ENCODE measurements around the gene SVEP1. TPM values are rescaled to one million over a fixed set of nuclear protein-coding genes. Genes with fewer than 3 reads are reported as not detected.

Gene SVEP1
- total RNA-seq, 2 experiments from 2014 or later, result not detected

DNA sequence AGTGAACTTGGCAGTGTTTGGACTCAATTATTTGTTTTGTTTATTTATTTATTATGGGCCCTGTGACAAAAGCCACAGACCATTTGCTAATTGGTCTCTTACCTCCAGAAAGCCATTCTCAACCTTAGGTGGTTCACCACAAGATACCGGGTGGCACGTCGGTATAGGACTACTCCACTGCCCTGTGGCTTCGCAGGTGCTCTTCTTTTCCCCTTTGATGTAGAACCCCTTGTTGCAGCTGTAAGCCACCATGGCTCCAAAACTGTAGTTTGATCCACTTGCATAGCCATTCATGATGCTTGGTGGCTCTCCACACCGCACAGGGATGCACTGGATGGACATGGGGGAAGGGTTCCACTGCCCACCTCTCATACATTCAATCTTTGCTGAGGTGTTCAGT lies 168.6 kb downstream of the SVEP1 start:
- Histone ChIP-seq H3K9me3 (ENCODE audit: control insufficient read depth in 1 of 2, insufficient read depth in 1 of 2, low read length in 2 of 2) (no peaks in the 10 kb centered on the region), H3K4me3 (ENCODE audit: low read length) (no peak overlapping the region), H3K27me3 (ENCODE audit: control insufficient read depth in 1 of 2, insufficient read depth in 2 of 2, low read length in 2 of 2) (no peaks in the 10 kb centered on the region), H3K4me1 (ENCODE audit: insufficient read depth, low read length) (no peaks in the 10 kb centered on the region), H3K27ac (ENCODE audit: low read depth in 1 of 2, low read length in 2 of 2) (no peak overlapping the region), H3K36me3 (ENCODE audit: insufficient read depth, low read length) (no peaks in the 10 kb centered on the region)
- ChIA-PET POLR2A (no interaction called here), CTCF (no interaction called here)
- intact Hi-C loops (cut with DNase I, micrococcal nuclease), result no loop called here
- ATAC-seq (ENCODE audit: poor library complexity), result no peak
- Mint-ChIP-seq H3K27ac (no peak overlapping the region), H3K4me1 (ENCODE audit: low read depth) (no peaks in the 10 kb centered on the region), H3K9me3 (peaks cover 5% of the 10 kb centered on the region), H3K27me3 (peaks cover 6% of the 10 kb centered on the region), H3K4me3 (no peak overlapping the region), H3K36me3 (ENCODE audit: low read depth) (no peaks in the 10 kb centered on the region)
- no peak for DNase-seq
- TF ChIP-seq, protein P1, sequence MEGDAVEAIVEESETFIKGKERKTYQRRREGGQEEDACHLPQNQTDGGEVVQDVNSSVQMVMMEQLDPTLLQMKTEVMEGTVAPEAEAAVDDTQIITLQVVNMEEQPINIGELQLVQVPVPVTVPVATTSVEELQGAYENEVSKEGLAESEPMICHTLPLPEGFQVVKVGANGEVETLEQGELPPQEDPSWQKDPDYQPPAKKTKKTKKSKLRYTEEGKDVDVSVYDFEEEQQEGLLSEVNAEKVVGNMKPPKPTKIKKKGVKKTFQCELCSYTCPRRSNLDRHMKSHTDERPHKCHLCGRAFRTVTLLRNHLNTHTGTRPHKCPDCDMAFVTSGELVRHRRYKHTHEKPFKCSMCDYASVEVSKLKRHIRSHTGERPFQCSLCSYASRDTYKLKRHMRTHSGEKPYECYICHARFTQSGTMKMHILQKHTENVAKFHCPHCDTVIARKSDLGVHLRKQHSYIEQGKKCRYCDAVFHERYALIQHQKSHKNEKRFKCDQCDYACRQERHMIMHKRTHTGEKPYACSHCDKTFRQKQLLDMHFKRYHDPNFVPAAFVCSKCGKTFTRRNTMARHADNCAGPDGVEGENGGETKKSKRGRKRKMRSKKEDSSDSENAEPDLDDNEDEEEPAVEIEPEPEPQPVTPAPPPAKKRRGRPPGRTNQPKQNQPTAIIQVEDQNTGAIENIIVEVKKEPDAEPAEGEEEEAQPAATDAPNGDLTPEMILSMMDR (IDR thresholded peaks at IDR 0.05), result no peak

DNA sequence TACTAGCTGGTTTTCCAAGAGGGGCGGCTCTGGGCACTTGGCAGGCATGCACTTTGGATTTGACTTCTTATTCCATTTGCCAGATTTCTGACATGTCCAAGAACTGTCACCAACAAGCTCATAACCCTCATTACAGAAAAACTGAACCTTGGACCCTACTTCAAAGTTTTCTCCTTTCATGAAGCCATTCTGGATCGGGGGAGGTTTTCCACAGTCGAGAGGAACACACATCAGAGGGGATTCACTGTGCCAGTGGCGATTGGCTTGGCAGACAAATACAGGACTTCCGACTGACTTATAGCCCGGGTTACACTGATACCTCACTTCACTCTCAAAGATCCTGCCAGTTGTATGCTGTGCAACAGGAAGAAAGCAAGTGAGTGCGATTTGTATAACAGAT lies 170.9 kb downstream of the SVEP1 start:
- H3K9me3 ChIP-seq (ENCODE audit: control insufficient read depth in 1 of 2, insufficient read depth in 1 of 2, low read length in 2 of 2), result no peaks in the 10 kb centered on the region
- no peaks in the 10 kb centered on the region for H3K4me1 ChIP-seq (ENCODE audit: insufficient read depth, low read length)
- ATAC-seq (ENCODE audit: poor library complexity) (no peak), DNase-seq (no peak)
- CTCF ChIA-PET, result no interaction called here
- Mint-ChIP-seq H3K4me1 (ENCODE audit: low read depth) (no peaks in the 10 kb centered on the region), H3K36me3 (ENCODE audit: low read depth) (no peaks in the 10 kb centered on the region), H3K27ac (no peak overlapping the region), H3K9me3 (peaks cover 2% of the 10 kb centered on the region), H3K4me3 (no peak overlapping the region), H3K27me3 (peaks cover 6% of the 10 kb centered on the region)
- no peaks in the 10 kb centered on the region for H3K27me3 ChIP-seq (ENCODE audit: control insufficient read depth in 1 of 2, insufficient read depth in 2 of 2, low read length in 2 of 2)
- no peak overlapping the region for H3K27ac ChIP-seq (ENCODE audit: low read depth in 1 of 2, low read length in 2 of 2)
- intact Hi-C loops (cut with DNase I, micrococcal nuclease), result no loop called here
- TF ChIP-seq, protein P1 (IDR thresholded peaks at IDR 0.05), result no peak
- no peaks in the 10 kb centered on the region for H3K36me3 ChIP-seq (ENCODE audit: insufficient read depth, low read length)
- POLR2A ChIA-PET, result no interaction called here
- no peak overlapping the region for H3K4me3 ChIP-seq (ENCODE audit: low read length)

DNA sequence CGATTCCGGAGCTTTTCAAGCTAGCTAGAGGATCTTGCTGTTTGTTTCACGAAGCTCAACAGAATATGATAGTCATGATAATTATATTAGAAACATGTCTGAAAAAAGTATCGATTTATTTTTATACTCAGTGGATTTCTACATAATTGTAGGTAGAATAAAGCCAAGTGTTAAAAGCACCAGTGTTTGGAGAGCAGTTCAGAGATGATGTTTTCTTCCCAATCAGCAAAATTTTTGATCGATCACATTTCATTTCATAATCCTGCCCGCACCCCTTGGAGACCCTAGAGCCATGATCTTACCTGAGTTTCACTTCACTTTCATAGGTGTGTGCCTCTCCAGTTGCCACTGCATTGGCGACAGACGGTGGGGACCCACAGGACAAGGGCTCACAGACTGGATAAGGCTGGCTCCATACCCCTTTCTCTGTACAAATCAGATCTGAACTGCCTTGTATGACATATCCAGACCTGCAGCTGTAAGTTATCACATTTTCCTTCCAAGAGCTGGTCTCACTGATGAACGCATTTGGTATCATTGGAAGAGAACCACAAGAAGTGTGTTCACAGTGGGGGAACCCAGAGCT lies 173.6 kb downstream of the SVEP1 start:
- Mint-ChIP-seq H3K4me1 (ENCODE audit: low read depth) (no peaks in the 10 kb centered on the region), H3K9me3 (no peaks in the 10 kb centered on the region), H3K36me3 (ENCODE audit: low read depth) (no peaks in the 10 kb centered on the region), H3K4me3 (no peak overlapping the region), H3K27ac (no peak overlapping the region), H3K27me3 (peaks cover 6% of the 10 kb centered on the region)
- POLR2A ChIA-PET, result no interaction called here
- CTCF ChIA-PET, result no interaction called here
- DNase-seq (no peak), ATAC-seq (ENCODE audit: poor library complexity) (no peak)
- Histone ChIP-seq H3K4me1 (ENCODE audit: insufficient read depth, low read length) (no peaks in the 10 kb centered on the region), H3K36me3 (ENCODE audit: insufficient read depth, low read length) (no peaks in the 10 kb centered on the region), H3K27me3 (ENCODE audit: control insufficient read depth in 1 of 2, insufficient read depth in 2 of 2, low read length in 2 of 2) (no peaks in the 10 kb centered on the region), H3K9me3 (ENCODE audit: control insufficient read depth in 1 of 2, insufficient read depth in 1 of 2, low read length in 2 of 2) (no peaks in the 10 kb centered on the region), H3K27ac (ENCODE audit: low read depth in 1 of 2, low read length in 2 of 2) (no peak overlapping the region), H3K4me3 (ENCODE audit: low read length) (no peak overlapping the region)
- TF ChIP-seq, protein P1 (IDR thresholded peaks at IDR 0.05), result no peak
- intact Hi-C loops (cut with DNase I, micrococcal nuclease), result no loop called here

Measured in CD4-positive, alpha-beta T cell (primary cell).